GM18870 (cell line): ENCODE results near the gene LTBP3.

Experiments
- ATAC-seq: cut with Tn5 transposase; IDR thresholded peaks from one replicate; pipeline ENCODE4 v1.9.1; 2021; ENCODE audit warnings: moderate library complexity; ENCODE audit not compliant: unreplicated experiment

Gene LTBP3

DNA sequence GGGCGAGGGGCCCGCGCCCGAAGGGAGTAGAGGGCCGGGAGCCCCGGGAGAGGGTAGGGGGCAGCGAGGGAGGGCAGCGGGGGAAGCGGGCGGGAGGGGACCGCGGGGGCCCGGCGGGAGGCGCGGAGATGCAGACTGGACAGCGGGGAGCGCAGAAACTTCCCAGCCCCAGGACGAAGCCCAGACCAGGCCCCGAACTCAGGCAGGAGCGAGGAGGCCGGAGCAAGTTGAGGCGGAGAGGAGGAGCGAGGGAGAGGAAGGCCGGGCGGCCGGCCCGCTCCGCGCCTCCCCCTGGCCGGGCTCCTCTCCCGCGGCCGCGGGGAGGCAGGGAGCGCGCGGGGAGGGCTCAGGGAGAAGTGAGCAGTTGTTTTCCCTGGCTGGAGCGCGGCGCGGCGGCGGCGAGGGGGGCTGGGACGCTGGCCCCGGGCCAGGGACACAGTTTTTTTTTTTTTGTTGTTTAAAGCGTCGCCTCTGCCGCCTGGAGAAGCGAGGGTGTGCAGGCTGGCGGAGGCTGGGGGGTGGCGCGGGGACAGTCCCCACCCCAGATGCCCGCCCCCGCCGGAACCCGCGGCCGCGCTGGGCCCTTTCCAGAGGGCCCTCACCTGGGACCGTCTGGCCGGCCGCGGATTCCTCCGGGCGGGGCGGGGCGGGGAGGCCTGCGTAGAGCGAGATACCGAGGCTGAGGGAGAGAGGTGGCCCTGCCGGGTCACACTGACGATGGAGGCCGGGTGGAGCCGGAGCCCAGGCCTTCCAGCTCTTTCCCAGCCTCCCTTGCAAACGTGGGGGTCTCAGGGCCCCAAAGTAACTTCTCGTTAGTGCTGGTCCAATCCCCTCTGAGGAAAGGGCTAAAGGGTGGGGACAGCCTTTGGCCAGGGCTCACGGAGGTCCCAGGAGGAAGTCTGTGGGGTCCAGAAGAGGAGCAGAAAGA is at the start of gene LTBP3:
Gene LTBP3, minus strand, starts transcription at position 358 of the 928 bp plus-strand sequence. CDS start 400 bp downstream, outside the sequence.
- no peak for ATAC-seq

DNA sequence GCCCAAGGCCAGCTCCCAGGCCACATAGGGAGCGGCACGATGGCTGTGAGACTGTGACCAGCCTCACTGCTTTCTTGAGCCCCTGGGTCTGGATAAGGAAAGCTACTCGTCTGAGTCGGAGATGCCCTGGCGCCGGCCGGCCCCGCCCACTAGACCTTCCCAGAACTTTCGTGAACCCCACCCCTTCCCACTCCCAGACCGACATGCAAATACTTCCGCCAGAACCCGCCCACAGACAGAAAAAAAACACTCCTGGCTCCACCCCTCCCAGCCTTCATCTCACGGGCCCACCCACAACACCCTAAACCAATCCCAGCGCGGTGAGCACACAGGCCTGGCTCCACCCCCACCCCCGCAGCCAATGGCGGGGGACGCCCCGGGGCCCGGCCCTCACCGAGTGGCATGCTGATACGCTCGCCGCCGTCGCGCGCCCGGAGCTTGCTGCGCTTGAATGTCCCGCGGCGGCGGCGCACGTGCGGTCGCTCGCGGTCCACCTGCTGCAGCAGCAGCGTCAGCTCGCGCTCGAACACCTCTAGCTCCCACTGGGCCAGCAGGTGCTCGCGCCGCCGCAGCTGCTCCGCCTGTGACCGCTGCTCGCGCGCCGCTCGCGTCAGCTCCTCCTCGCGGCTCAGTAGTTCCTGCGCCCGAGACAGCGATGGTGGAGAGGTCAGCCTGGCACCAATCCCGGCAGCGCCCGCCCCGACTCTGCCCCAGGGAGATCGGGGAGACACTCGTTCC is 48.9 kb upstream of the LTBP3 start:
- no peak for ATAC-seq

DNA sequence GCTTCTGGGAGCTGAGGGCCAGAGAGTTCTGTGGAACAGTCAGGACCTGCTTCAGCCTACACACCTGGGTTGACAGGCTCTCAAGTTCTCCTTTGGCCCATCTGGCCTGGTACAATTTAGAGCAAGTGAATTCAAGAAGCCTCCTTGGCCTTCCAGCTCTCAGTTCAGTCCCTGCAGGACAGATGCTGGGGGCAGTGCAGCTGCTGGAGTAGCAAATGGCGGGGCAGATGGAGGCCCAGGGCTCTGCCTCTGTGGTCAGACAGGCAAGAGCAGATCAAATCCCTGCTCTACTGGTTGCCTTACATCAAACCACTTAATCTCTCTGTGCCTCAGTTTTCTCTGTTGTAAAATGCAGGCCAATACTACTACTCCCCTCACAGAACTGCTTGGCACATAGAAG is 46.1 kb upstream of the LTBP3 start:
- ATAC-seq: no peak

DNA sequence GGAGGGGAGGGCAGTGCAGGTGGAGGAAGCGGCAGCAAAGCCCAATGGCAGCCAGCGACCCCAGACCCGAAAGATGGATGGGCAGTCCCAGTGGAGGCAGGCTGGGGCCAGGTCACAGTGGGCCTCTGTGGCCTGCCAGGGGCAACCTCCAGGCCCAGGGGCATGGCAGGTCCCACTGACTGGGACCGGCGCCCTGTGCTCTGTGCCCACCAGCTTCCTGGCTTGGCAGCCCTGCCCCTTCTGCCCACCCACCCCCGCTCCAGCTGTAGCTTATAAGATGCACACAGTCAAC is 41.7 kb upstream of the LTBP3 start:
- no peak for ATAC-seq

DNA sequence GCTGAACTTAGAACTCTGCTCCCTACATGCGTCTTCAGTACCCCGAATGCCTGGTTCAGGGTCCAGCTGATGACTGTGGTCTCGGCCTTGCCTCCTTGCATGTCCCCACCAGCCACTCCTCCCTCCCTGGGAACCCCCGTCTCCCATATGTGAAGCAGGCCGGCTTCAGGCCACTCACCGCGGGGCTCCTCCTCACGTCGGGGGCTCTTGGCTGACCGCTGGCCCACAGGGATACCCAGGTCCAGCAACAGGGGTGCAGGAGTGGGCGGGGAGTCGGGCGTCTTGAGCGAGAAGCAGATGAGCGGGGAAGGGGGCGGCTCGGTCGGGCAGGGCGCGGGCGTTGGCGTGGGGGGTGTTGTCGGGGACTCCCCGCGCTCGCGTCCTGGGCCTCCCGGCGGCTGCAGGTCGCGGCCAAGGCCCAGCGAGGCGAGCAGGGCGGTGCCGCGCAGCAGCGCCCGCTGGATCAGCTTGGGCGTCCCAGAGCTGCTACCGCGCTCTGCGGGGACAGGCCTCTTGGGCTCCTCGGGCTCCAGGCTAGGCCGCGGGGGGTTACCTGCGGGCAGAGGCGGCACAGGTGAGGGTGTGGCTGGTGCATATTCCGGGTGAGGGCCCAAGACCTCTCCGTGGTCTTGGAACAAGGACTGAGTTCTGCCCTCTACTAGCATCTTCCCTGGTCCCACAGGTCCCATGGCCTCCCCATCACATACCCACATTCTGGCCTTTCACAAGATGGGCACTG is 41.2 kb upstream of the LTBP3 start:
- ATAC-seq: no peak

- no peak for ATAC-seq
Measured at GRCh38 chr11:65598258-65598699, 40.1 kb upstream of the LTBP3 start.

- ATAC-seq: no peak
Measured at GRCh38 chr11:65596520-65596919, 38.4 kb upstream of the LTBP3 start.

- ATAC-seq: no peak
Measured at GRCh38 chr11:65595543-65596281, 37.6 kb upstream of the LTBP3 start, which contains the start of gene KCNK7. Gene KCNK7 (minus strand): TSS chr11:65595800. CDS start chr11:65595772, 28 bp downstream.

DNA sequence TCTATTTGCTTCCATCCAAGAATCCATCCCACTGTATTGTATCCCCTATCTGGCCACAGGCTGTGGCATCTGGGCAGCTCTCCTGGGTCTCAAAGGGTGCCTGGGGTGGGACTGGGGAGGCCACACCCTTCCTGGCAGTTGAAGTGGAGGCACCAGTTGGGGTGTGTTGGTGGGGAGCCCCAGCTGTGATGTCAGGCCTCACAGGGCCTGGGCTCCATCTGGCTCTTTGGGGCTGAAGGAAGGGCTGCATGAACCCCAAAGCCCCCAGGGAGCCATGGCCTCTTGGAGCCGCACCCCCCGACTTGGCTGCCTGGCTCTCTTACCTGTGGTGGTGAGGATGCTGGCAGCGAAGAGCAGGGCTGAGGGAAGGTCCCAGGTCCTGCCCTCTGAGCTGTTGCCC is 37.0 kb upstream of the LTBP3 start:
- ATAC-seq: no peak

DNA sequence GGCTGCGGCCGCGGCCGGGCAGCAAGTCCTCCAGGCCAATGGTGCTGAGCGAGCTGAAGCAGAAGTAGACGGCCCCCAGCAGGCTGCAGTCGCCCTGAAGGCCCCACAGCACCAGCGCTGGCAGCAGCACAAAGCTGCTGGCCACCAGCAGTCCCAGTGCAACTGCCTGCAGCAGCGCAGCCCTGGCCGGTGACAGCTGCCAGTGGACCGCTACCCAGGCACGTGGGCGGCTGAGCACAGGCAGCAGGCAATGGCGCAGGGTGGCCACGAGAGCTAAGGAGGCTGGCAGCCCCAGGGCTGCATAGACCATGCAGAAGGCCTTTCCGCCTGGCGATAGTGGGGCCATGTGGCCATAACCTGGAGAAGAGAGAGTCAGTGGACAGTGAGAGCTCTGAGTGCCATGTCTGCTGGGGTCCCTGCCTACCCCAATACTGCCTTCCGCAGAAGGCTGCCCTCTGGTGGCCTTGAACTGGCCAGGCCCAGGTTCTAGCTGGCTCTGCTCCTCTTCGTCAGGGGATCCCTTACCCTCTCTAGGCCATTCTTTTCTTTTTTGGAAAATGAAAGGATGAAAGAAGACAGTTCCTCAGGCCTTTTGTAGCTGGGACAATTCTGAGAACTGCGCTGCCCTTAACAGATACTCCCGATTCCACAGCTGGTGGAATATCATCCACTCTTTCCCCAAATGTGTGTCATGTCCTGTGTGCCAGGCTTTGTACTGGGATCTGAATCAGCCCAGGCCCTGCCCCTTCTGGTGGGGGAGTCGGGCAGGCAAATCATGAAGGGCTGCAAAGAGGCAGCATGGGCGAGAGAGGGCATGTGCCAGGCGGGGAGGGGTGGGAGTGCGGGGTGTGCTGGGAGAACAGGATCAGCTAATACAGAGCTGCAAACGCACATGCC is 35.6 kb upstream of the LTBP3 start:
- ATAC-seq: no peak

GRCh38 chr11:65592858-65593517 is 34.8 kb upstream of the LTBP3 start:
- ATAC-seq: no peak

- no peak for ATAC-seq
Measured at GRCh38 chr11:65591939-65592857, 34.0 kb upstream of the LTBP3 start.

DNA sequence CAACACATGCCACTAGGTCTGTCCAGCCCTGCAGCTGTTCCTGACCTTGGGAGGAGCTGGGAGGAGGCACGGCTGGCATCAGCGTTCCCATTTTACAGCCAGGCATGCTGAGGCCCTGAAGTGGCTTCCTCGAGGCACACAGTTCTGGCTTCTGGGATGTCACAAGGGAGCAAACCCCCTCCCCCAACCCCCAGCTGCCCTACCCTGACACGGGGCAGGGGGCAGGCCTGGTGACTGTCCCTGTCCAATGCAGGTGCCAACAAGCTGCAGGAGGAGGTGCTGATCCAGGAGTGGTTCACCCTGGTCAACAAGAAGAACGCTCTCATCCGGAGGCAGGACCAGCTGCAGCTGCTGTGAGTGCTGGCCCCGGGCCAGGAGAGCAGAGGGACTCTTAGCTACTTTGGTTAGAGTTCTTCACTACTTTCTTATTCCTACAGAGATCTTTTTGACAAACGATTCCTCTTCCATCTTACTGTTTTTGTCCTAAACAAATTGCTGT is 32.1 kb upstream of the LTBP3 start:
- ATAC-seq: no peak

- no peak for ATAC-seq
Measured at GRCh38 chr11:65589444-65590239, 31.5 kb upstream of the LTBP3 start.

- peak; percentile 70 for ATAC-seq
Measured at GRCh38 chr11:65588199-65589054, 30.3 kb upstream of the LTBP3 start.

DNA sequence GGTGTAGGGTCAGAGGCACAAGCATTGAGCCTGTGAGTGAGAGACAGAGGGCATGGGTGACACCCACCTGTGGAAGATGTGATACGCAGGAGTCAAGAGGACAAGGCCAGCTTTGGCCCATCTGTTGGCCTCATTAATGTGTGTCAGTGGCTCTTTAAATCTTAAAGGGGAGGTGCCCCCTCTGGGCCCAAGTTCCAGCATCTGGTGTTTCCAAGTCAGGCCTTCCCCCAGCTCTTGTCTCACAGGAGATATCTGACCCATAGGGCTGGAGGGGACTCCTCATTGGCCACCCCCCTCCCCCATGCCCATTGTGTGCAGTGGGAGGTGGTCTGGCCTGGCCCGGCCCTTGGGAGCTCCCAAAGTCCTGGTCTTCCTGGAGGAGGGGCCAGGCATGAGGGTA is 28.5 kb upstream of the LTBP3 start:
- no peak for ATAC-seq
